NCI-H128 (cell line): ENCODE results near the gene AHI1.
A peak's percentile ranks its signal among the peaks of the same experiment; 100 is the strongest.

Source experiments
- DNase-seq: peaks from one replicate; lab custom pipeline; 2025; ENCODE audit not compliant: unreplicated experiment; lab: John Stamatoyannopoulos, UW

The AHI1 gene

DNA sequence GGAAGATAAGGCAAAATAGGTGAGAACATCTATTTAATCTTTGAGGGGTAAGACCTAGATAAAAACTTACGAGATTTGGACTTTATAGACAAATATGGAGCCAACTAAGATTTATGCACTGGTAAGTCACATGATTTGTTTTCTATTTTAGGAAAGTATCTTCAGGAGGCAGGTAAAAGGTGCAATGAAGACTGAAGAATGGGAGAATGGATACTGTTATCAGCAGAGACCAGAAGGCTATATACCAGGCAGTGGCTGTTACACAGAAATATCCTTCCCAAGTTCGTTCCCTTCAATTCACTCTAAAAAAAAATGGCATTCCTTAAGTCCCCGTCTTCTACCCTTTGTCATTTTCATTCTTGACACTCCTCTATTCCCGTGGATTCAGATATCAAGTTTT lies 192.7 kb downstream of the AHI1 start:
- no peak for DNase-seq

DNA sequence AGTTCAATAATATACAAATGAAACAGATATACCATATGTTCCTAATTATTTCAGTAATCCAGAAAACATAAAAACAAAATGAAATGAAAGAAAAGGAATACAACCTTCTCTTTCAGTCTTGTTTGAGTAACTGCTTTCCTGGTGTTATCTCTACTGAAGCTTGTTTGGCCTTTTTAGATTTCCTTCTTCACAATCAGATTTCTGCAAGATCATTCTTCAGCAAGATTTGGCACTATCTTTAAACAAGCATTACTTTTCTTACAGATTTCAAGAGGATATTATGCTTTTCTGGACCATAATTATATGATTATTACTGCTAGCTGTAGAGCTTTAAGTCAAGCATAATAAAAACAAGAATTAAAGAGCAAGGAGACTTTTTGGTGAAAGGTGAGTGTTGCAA lies 196.2 kb downstream of the AHI1 start:
- DNase-seq: no peak

DNA sequence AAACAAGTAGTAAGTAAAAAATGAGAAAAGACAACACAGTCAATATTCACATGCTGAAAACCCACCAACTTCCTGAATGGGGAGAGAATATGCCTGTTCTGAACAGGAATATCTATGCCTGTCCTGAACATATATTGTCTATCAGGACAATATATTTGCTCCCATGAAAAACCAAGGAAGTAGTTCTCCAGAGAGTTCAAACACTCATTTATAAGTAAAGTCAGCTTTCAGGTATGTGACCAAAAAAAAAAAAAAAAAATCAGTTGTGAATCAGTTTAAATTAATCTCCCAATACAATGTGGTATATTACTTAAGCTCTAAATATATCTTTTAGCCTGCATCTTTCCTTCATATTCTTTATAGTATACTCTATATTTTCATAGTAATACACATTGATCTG lies 197.0 kb downstream of the AHI1 start:
- no peak for DNase-seq

DNA sequence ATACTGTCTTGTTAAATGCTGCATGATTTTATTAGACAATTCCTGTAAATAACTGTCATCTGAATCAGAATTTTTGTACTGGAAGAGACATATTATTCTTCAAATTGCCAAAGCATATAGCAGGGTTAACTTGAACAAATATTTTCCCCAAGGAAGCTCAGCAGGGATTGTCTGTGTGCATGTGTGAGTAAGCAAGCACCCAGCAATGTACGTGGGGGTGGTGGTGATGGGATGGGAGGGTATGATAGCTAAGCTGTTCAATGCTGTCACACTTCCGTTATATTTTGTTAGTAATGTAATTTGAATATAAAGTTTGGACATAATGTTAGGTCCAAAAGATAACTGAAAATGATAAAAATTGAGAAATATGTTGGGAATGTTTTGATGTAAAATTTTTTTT lies 198.3 kb downstream of the AHI1 start:
- no peak for DNase-seq

DNA sequence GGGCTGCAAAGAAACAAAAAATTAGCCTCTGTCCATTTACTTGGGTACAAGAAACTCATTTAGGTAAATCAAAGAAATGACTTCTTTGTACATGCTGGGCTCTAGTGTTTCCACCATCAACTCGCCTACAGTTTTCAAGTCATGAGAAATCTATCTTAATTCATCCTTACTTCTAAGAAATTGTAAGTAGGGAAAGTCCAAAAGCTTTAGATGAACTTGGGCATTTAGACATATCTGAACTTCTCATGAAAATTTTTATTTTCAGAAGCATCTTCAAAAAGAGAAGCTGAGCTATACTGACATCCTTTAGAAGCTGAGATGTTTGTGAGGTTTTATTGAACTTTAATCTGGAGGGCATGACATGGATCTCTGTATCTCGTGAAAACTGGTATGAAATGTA lies 199.1 kb downstream of the AHI1 start:
- DNase-seq: no peak

DNA sequence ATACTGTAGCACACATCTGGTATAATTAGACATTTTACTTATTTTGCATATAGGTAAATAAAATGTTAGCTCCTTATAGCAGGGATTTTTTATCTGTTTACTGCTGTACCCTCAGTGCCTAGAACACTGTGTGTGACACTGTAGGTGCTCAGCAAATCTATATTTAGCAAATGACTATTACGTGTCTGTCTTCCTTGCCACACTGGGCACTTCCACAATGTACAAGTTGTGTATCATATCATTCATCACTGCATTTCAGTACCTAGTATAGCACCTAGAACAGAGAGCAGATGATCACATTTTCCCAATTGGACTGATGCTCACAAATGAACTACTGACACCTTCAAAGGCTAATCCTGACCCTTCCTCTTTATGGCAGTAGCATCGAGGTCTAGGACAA lies 200.8 kb downstream of the AHI1 start:
- DNase-seq: no peak

DNA sequence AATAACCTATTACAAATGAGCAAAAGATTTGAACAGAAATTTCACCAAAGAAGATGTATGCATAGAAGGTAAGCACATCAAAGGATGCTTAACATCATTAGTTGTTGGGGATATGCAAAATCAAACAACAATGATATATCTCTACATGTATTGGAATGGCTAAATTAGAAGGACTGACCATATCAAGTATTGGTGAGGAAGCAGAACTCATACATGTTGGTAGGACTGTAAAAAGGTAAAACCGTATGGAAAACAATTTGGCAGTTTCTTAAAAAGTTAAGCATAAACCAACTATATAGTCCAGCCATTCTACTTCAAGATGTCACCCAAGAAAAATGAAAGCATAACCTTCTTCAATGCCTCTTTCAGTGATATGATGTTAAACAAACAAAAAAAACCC lies 202.5 kb downstream of the AHI1 start:
- DNase-seq: no peak

DNA sequence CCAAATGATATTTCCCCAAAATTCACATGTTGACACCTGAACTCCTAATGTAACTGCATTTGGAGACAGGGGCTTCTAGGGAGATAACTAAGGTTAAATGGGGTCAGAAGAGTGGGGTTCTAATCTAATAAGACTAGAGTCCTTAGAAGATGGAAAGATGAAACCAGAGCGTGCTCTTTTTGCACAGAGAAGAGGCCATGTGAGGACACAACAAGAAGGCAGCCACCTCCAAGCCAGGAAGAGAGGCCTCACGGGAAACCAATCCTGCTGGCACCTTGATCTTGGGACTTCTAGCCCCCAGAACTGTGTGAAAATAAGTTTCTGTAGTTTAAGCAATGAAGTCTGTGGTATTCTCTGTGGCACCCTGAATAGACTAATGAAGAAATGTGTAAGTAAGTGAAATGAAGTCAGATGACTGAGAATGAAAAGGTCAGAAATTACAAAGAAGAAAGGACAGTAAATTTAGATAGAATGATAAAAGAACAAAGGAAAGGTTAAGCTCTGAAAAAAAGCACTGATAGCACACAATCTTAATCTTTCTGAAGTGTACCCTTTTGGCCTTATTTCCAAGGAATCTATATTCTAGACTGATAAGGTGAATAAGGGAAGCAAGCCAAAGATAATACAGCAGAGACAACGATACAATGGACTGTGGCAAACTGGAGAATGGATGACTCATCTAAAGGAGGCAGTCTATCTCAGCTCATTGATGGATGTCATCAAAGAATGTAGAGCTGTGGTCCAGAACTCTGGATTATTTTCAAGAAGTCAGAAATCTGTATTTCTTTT lies 206.1 kb downstream of the AHI1 start:
- DNase-seq: no peak

DNA sequence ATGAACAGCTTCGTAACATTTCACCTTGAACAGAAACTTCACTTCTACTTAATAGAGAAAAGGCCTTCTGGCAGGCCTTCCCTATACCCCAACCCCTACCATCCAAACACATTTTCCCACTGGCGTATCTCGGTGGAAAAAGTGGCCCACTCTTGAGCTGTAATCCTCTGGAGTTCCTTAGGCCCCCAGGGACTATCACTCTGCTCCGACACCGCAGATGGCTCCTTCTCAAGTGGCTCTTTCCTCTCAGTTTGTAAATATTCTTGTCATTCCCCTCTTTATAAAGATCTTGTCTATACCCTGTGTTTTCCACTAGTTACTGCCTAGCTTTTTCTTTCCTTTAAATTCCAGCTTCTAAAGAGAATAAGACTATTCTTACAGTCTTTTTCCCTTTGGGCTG lies 207.7 kb downstream of the AHI1 start:
- no peak for DNase-seq

DNA sequence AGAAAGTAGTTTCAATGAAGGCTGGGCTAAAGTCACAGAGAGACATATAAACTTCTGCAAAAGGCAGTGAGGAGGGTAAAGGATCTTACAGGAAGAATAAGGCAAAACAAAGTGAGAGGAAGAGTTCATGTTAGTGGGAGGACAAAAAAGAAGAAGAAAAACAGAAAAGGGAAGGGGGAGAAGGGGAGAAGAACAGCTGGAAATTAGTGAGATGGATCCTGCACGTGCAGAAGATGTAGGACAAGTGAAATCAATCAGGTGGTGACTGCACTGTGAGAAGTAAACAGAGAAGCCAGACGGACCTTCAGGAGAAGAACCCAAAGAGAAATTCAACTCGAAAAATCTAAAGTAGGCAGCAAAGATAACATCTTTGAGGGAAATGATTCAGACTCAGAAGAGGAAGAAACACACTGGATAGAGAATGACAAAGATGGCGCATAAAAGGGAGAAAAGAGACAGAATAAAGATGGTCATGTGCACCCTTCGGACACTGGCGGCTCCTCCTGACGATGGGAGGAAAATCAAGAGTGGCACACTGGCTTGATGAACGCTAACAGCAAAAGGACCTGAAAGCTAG lies 210.5 kb downstream of the AHI1 start:
- DNase-seq: no peak

DNA sequence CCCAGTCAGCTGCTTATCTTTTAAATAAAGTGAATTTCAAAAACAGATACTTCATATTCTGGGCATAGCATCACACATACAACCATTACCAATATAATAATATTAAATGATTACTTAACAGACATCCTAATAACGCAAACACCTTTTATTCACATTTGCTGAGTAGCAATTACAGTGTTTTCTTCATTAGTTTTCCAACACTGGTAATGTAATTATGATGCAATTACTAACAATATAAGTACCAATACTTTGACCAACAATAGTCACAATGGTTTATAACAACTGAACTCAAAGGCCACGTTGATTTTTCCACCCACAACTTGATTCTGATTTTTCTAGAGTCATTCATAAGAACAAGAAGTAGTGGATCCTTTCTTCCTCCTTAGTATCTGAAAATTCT lies 212.4 kb downstream of the AHI1 start:
- no peak for DNase-seq

DNA sequence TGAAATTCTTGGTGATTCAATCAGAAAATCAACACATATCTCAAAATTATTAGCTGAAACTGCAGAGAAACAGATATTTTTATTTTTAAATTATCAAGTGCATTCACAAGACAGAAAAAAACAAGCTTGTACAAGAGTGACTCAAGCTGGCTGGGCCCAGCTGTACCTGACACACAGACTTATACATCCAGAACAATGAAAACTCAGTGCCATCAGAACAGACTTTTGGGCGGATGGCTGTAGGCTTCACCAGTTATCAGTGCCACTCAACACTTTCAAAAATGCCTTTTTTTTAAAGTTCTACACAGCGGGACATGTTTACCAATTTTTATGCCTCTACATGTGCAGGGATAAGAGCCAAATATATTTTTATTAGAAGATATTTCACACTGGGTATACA lies 213.6 kb downstream of the AHI1 start:
- no peak for DNase-seq

DNA sequence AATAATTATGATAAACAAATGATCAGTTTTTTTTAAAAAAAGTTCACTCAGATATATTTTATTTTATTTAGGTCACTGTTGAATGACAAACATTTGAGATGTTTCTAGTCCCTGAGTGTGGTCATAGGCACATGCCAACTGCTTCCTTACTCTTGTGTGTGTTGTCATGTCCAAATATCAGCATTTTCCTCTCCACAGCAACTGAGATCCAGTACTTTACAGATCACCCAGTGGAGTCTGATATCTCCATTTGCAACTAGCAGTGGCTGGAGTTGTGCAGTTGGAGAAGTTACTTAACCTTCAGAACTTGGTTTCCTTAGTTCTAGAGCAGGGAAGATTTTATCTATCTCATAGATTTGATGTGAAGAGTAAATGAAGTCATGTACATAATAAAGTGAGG lies 215.1 kb downstream of the AHI1 start:
- DNase-seq: no peak

DNA sequence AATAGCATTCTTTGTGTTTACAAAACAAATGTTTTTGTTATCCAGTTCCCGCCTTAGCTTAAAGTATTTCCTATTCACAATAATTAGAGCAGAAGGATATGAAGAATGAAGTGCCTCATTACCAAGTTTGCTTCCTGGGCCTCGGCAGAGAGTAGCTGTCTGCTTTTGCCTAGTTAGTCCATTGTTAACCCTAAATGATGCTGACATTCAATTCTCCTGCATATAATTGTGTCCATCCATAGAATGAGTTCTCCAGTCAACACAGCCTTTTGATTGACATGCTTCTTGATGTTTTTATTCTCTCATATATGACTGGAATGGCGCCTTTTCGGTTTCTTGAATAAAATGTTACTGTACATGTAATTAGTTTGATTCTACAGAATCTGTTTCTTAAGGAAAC lies 215.6 kb downstream of the AHI1 start:
- no peak for DNase-seq

DNA sequence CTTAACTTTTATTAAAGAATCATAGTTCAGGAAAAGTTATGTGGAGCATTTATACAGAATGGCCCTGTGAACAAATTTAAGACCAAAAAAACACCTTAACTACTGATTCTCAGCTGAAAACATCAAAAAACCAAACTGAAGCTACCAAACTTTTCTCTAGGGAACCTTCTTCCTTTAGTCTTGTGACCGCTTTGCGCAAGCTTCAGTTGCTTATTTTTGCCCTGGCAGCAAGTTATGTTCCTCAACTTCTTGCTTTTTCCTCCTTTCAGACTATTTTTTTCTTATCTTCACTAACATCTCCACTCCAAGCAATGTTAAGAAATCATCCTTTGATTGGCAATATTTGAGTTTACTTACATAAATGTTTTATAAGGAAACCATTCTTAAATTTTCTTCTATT lies 216.3 kb downstream of the AHI1 start:
- no peak for DNase-seq

DNA sequence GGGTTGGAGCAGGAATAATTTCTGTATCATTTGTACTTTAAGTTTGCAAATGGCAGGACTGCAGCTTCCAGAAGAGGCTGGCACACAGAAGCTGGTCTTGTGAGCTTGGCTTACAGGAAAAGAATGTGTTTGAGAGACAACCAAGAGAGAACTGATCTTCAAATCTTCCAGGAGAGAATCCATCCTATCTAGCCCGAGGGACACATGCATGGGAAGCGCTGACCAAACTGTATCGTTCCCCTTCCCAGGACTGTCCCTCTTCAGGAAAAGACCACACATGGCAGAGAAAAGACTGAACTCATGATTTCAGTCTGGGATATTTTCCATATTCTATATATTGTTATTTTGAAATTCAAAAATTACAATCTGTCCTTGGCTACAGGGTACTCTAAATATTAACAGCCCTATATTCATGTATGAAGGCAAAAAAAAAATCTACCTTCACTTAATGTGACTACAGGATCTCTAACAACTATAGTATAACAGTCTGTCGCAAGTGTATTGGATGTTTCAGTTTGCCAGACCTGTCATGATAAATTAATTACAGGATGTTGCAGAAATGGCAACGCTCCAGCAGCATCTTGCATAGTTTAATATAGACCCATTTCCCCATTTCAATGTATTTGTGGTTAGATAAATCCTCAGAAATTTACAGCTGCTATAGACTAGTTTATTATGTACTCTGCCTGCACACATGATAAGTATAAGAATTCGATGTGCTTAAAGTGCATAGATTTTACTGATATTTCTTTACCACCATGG lies 217.0 kb downstream of the AHI1 start:
- DNase-seq: no peak

DNA sequence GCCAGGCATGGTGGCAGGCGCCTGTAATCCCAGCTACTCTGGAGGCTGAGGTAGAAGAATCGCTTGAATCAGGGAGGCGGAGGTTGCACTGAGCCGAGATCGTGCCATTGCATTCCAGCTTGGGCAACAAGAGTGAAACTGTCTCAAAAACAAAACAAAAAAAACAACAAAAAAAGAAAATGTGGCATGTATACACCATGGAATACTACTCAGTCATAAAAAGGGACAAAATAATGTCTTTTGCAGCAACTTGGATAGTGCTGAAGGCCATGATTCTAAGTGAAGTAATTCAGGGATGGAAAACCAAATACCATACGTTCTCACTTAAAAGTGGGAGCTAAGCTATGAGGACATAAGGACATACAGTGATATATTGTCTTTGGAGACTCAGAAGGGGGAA lies 220.1 kb downstream of the AHI1 start:
- DNase-seq: no peak

DNA sequence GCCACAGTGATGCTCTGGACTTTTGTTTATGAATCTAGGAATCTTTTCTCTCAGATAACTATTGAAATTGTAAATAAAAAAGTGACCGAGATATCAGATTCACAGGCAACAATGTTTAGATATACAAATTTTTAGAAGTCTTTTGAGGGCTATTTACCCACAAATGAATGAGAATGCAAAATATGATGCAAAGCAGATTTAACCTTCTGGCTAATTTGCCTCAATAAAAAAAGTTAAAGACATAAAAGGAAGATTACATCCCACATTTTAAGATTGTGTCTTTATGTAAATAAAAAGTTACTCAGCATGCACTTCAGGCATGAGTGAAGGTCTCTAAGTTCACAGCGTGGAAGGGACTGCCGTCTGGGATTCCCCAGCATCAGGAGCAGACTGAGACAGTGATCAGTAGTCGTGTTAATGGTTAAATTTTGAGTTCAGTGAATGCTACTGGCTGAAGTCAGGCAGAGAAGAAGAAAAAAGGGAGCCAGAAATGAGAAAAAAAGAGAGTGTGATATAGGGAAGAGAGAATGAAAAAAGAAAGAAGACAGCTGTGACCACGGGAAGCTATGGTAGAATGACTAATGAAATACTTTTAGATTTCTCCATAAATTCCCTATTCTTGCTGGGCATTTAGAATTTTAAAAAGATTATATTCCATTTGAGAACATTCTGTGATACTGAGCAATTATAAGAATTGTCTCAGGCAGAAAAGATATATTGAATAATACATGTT lies 222.8 kb downstream of the AHI1 start:
- no peak for DNase-seq

DNA sequence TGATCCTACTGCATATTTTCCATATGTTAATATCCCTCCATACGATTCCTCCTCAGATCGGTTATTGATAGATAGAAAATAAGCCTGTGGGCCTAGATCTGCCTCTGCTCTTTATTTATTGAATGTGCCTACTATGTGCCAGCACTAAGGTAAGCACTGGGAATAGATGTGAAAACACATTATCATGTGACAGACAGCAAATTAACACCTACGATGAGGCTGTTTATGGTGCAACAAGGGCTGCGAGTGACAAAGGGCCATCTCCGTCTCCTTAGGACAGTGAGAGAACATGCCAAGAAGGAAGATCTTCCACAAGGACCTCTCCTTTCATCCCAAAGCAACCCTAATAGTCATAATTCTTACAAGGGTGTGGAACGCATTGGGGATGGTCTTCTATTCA lies 225.9 kb downstream of the AHI1 start:
- no peak for DNase-seq

DNA sequence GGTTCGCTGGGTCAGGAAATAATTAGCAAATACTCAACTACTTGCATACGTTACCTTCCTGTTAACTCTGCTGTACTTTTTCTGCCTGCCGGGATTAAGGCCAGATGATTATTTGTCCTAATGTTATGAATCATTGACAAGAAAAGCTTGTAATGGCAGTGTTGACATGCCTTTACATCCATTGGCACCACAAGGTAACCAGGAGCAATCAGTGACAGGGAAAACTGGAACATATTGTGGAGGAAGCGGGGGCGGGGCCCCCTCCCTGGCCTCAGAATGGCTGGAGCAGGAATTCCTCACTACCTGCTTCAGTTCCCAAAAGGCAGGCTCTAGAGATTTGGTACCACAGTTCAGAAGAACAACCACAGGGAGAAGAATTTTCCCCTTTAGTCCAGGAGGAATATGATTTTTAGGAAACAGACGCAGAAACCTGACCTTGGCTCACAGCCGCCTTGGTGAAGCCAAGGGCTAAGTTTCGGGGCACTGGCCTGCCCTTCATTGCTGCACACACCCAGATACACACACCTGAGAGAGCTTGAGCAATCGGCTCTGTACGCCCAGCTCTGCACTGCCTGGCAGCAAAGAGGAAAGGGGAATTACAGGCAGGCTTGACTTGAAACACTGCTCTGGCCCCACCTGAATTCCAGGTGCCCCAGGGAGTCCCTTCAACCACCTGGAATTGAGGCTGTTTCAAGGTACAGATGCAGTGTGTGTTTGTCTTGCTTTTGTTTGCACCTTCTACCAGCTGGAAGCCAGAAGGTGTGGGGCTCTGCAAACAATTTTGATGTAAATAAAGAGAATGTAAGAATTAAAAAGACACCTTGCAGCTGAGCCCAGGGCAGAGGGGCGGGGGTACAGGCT lies 226.6 kb downstream of the AHI1 start:
- peak; percentile 29 for DNase-seq

DNA sequence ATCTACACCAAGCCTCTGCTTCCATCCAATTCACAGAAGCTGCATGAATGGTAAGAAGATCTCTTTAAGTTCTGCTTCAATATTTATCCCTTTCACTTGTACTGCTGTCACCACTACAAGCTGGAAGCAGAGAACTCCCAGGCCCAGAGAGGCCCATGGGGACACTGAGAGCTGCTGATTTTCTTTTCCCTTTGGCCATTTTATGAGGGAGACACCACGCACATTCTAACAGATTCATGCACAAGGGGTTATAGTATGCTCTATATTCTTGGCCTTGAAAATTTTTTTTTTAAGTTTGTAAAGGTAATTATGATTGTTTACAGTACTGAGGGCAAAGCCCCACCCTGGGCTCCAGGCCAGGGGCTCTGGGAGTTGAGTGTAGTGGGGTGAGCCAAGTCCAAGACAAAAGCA lies 228.1 kb downstream of the AHI1 start:
- DNase-seq: no peak
